Astrocyte of the cerebellum (primary cell): ENCODE measurements around the gene ENOX1.

Source experiments
- DNase-seq: peaks from one replicate; pipeline ENCODE4 v3.0.0-alpha.2; 2011; ENCODE audit warnings: low read depth
- H3K4me3 ChIP-seq: 2 replicates; pipeline ENCODE4 v1.5.1; 2011; ENCODE audit warnings: mild to moderate bottlenecking, low read depth, low read length, moderate library complexity
- in situ Hi-C: cut with HindIII; loops from 2 replicates; pipeline ENCODE4 v1.10.0; 2017; ENCODE audit warnings: low sequenced_read_pairs
- TF ChIP-seq, protein P1 (sequence below): IDR thresholded peaks from 2 replicates; pipeline ENCODE4 v1.5.1; 2012; ENCODE audit warnings: low read length, low read depth, moderate library complexity, mild to moderate bottlenecking; ENCODE audit errors: missing control alignments

Gene ENOX1

DNA sequence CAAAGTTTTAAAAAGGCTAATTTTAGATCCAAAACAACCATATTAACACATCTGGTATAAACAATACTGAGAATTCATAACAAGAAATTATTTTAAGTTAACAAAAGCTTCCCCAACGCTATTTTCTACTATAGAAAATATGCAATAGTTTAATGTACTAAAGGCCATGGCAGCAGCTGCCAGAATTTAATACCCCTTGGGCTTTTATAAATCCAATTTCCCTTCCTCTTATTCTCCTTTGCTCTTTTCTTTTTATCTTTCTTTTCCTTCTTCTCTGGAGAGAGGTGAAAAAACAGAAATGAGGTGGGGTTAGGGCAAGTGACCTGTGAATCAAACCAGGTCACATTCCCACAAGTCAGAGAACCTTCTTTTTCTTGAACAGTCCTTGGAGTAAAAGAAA, 58.9 kb downstream of the ENOX1 start:
- TF ChIP-seq, protein P1, sequence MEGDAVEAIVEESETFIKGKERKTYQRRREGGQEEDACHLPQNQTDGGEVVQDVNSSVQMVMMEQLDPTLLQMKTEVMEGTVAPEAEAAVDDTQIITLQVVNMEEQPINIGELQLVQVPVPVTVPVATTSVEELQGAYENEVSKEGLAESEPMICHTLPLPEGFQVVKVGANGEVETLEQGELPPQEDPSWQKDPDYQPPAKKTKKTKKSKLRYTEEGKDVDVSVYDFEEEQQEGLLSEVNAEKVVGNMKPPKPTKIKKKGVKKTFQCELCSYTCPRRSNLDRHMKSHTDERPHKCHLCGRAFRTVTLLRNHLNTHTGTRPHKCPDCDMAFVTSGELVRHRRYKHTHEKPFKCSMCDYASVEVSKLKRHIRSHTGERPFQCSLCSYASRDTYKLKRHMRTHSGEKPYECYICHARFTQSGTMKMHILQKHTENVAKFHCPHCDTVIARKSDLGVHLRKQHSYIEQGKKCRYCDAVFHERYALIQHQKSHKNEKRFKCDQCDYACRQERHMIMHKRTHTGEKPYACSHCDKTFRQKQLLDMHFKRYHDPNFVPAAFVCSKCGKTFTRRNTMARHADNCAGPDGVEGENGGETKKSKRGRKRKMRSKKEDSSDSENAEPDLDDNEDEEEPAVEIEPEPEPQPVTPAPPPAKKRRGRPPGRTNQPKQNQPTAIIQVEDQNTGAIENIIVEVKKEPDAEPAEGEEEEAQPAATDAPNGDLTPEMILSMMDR = no peak
- no peak for DNase-seq
- H3K4me3 ChIP-seq = no peak overlapping the region
- in situ Hi-C loops = no loop called here

DNA sequence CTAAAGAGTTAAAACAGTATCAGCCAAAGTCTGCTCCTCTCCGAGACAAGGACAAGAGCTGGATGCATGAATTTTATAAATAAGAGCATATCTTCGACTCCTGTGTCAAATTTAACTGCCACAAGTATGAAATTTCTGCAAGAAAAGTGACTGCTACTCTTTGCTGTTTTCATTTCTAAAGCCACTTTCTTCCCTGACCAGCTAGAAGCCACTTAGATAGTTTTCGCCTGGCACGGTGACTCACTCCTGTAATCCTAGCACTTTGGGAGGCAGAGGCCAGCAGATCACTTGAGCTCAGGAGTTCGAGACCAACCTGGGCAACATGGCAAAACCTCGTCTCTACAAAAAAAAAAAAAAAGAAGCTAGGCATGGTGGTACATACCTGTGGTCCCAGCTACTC, 61.3 kb downstream of the ENOX1 start:
- DNase-seq = no peak
- in situ Hi-C loops = no loop called here
- H3K4me3 ChIP-seq = no peak overlapping the region
- TF ChIP-seq, protein P1 = no peak

- H3K4me3 ChIP-seq = no peak overlapping the region
- in situ Hi-C loops = no loop called here
- DNase-seq = no peak
- TF ChIP-seq, protein P1 = no peak
Observed at GRCh38 chr13:43720780-43721397, 65.9 kb downstream of the ENOX1 start.

- TF ChIP-seq, protein P1 = no peak
- in situ Hi-C loops = no loop called here
- DNase-seq = peak; percentile 33
- H3K4me3 ChIP-seq = no peak overlapping the region
Observed at GRCh38 chr13:43698758-43699157, 88.0 kb downstream of the ENOX1 start.

GRCh38 chr13:43698009-43698408, 88.8 kb downstream of the ENOX1 start:
- in situ Hi-C loops = no loop called here
- TF ChIP-seq, protein P1 = no peak
- no peak overlapping the region for H3K4me3 ChIP-seq
- DNase-seq = no peak

DNA sequence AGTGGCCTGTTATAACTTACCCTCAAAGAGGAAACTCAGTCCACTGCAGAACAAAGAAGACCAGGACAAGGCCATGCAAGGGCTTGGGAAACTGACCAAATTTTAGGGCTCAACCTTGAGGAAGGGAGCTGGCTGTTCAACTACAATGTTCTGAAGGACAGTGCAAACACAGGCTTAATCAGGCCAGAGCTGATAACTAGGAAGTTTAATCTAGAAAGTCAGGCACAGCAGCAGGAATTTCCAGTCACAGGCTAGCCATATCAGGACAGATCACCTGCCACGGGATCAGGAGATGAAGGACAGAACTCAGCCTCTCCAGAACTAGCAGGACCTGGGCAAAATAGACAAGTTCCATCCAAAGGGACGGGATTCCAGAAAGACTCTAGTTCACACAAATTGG, 89.4 kb downstream of the ENOX1 start:
- in situ Hi-C loops = no loop called here
- no peak for DNase-seq
- H3K4me3 ChIP-seq = no peak overlapping the region
- TF ChIP-seq, protein P1 = no peak
